H1 (cell line): ENCODE measurements around the gene GALNT4. TPM values are rescaled to one million over a fixed set of nuclear protein-coding genes. Genes with fewer than 3 reads are reported as not detected.

Experiments used
- HDAC6 ChIP-seq: IDR thresholded peaks from one replicate; pipeline ENCODE4 v1.7.1; 2012; ENCODE audit warnings: low read depth, mild to moderate bottlenecking, inconsistent platforms, low read length, moderate library complexity
- RBBP5 ChIP-seq: IDR thresholded peaks from 2 replicates; pipeline ENCODE4 v1.7.1; 2012; ENCODE audit warnings: low read depth, mild to moderate bottlenecking, inconsistent platforms, low read length, moderate library complexity, borderline replicate concordance
- SRF ChIP-seq: IDR thresholded peaks from 2 replicates; pipeline ENCODE4 v1.6.1; 2011; ENCODE audit warnings: mild to moderate bottlenecking, low read depth, low read length, moderate library complexity
- polyA plus RNA-seq, 7 experiments: library from polyadenylated mRNA; depleted of rRNA in 3 of 7; stranded (reverse) in 5 of 7; unstranded in 2 of 7; fragments of >200 nt in 5 of 7; fragments of 200-250 nt in 2 of 7; gene quantifications; 1 replicate in 5 of 7; 2 replicates in 1 of 7; 4 replicates in 1 of 7; pipeline versions ENCODE4 v1.2.1 to v1.2.3, GENCODE V29; 2011 to 2013; ENCODE audit warnings: missing spikeins in 2 of 7, mixed read lengths in 2 of 7
- total RNA-seq: library from RNA; stranded (reverse); fragmentation: NEBNext Ultra II Directional; extraction: Animal tissue kit (Norgen Biotek cat#: 25700); gene quantifications from 2 replicates; pipeline ENCODE4 v1.2.1, GENCODE V29; 2021

Gene GALNT4
- total and polyA plus RNA-seq, 2 of the 8 experiments (the other 6 are each of a cell fraction or from before 2014, with no cell fraction given): 0.45 to 3.3 TPM

GRCh38 chr12:89521364-89522223 is 3.0 kb downstream of the GALNT4 start (continued):
- TF ChIP-seq SRF: no peak
- no peak for TF ChIP-seq HDAC6
- no peak for TF ChIP-seq RBBP5
- TF ChIP-seq, all 59 proteins: peak for 0
